HG03378 (cell line): ENCODE data around the gene CACNA1C.
"Not testable (repeated sequence)": the region's sequence is repeated elsewhere in the genome, so short reads cannot be mapped to it uniquely, and the experiment has no call there.

ENCODE experiments used
- ATAC-seq: cut with Tn5 transposase; IDR thresholded peaks from one replicate; pipeline ENCODE4 v1.9.1; 2021; ENCODE audit warnings: mild to moderate bottlenecking, moderate library complexity; ENCODE audit not compliant: unreplicated experiment

The CACNA1C gene

DNA sequence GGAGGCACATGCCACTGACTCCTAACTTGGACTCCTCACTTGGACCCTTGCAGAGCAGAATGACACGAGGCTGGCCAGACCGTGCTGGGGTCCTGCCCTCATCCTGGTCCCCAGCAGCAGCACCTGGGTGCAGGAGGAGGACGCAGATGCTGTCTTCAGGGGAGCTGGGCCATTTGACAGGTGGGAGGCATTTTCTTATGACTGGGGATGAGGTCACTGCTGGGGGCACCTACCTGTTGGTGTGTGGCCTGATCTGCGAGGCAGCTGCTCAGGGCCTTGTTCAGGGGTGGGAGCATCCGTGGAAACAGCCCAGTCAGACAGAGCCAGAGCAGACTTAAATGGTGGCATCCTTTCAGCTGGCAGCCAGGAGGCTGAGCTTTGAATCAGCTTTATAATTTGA lies 57.3 kb downstream of the CACNA1C start:
- ATAC-seq, result no peak

- ATAC-seq, result no peak
Observed at GRCh38 chr12:2110849-2111566, 58.2 kb downstream of the CACNA1C start.

DNA sequence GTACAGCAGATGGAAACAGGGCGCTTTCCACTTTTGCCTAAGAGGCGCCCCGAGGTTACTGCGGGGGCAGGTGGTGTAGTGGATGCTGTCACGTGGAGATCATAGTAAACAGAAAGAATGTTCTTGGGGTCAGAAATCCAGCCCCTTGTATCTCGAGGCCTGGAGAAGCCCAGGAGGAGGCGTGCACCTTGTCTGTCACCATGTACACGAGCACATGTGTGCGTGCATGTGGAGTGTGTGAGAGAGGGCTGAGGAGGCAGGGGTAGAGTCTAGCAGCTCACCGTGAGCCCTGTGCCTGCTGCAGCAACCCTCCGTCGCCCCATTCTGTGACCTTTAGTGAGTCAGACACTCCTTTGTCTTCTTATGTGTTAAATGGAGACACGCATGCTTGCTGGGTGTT lies 59.0 kb downstream of the CACNA1C start:
- ATAC-seq, result no peak

DNA sequence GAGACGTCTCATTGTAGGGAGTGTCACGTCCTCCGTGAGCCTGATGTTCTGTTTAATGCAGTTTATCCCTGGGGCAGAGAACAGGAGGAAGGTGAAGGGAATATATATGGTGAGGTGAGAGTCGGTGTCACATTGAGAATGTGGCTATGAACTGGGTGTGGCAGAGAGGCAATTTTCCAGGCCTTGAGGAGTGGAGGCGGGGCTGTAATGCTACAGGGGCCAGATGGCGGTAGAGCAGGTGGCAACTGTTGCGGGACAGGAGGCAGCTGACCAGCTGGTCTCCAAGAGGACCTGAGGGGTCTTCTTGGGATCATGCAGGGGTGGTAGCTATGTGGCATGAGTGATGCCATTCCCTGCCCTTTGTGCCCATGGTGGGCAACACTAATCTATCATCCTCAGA lies 59.6 kb downstream of the CACNA1C start:
- ATAC-seq, result no peak

DNA sequence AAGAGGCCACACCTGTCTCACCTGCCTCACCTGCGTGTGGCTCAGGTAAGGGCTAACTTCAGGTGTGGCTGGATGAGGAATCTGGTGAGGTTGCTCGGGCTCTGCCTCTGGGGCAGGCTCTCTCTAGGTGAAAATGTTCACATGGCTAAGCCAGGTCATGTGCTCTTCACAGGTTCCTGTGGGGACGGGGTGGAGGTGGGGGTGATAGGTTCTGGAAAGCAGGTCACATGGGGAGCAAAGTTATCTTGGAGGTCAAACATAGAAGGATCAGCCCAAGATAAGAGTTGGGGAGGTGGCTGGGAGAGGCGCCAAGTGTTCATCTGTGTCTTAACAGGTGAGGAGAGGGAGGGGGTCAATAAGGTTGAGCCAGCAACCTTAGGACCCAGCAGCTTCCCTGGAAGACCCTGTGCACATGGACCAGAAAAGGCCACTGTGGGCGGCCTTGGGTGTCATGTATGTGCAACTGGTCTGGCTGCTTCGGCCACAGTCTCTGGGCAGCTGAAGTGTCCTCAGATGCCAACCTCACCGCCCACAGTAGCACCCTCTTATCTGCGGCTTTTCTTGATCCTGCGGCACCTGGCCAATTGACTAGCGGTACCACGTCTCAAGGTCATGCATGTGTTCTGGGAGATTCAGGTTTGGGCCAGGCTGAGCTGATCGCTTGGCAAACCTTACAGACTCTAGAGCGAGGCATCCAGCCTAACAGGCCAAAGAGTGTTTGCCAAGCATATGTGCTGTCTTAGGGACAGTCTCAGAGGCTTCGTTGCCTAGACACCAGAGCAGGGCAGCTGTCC lies 60.5 kb downstream of the CACNA1C start:
- no peak for ATAC-seq

DNA sequence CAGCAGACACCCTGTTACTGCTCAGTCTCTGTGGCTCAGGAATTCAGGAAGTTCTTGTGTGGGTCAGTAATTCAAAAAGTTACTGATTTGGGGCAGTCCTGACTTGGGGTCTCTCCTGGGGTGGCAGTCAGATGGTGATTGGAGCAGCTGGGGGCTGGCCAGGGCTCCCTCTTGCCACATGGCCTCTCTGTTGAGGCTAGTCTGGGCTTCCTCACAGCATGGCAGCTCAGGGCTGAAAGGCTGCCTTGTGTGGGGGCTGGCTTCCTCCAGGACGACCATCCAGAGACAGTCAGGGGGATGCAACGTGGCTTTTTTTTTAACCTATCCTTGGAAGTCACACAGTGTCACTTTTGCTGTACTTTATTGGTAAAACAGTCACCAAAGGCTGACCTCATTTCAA lies 61.3 kb downstream of the CACNA1C start:
- no peak for ATAC-seq

DNA sequence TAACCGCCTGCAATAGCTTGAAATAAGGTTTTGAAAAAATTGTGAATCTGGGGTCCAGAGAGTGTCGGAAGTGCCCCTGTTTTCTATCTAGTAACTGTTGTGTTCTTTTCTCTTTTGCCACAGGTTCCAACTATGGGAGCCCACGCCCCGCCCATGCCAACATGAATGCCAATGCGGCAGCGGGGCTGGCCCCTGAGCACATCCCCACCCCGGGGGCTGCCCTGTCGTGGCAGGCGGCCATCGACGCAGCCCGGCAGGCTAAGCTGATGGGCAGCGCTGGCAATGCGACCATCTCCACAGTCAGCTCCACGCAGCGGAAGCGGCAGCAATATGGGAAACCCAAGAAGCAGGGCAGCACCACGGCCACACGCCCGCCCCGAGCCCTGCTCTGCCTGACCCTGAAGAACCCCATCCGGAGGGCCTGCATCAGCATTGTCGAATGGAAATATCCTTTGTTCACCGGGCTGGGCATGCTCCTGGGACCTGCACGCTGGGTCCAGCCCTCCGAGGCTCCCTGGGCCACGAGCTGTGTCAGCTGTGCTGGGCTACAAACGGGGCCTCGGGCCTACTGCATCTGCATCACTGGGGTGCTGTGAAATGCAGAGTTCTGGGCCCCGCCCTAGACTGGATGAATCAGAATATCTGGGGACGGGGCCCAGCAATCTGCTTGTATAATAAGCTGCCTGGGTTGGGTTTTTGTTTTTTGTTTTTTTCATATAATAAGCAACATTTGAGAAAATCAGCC lies 62.5 kb downstream of the CACNA1C start:
- no peak for ATAC-seq

DNA sequence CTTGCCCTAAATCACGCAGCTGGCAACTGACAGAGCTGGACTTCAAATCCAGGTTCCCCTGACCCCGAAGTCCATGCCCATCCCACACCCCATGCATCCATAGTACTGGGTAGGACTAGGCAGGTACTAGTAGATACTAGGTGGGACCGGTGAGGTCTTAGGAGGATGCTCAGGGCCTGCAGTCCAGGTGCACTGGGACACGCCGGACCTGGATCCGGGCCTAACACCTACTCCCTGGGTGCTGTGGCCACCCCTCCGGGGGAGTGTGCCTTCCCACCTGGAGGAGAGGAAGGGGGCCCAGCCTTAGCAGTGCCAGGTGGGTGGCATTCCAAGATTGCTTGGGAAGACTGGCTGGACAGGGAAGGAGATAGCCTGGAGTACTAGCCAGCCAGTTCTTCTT lies 64.8 kb downstream of the CACNA1C start:
- ATAC-seq, result no peak

DNA sequence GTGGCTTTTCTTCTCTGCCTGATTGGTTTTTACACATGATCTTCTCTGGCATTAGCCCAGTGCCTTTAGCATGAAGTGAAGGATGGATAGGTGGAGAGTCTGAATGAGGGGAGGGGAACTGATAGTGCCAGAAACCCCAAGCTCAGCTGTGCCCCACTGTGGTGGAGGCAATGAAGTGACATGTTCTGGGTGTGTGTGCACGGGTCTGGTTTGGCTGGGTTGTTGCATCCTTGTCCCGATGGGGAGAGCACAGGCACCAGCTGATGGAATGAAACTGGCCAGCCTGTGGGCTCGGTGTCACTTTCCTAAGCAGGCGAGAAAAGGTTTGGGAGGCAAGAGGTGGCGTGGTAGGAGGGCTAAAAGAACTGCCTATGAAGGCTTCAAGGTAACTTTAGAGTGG lies 65.3 kb downstream of the CACNA1C start:
- no peak for ATAC-seq

DNA sequence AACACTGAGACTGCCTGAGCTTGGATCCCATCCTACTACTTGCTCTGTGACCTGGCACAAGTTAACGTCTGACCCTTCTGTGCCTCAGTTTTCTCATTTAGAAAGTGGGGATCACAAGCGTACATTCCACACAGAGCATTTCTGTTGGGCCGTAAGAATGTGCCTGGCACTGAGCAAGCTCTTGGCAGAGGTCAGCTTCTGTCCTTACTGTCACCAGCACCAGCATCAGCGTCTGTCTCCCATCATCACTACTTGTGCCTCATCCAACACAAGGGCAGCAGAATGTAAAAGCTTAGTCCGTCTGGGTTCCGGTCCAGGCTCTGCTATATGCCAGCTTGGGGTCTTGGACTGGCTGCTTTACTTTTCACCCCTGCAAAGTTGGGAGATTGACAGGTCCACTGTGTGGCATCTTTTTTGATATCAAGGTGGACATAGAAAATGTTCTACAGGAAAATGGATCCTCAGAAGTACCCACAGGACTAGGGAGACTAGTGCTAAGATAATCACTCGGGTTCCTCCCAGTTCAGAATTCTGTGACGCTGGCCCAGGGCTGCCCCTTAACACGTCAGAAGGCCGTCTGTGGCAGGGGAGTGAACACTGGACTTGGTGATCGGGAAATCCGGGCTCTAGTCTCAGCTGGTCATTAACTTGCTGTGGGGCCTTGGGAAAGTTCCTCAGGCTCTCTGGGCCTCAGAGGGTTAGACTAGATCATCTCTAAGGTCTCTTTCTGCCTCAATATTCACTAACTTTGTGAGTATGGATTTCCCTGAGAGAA lies 65.9 kb downstream of the CACNA1C start:
- ATAC-seq, result no peak

DNA sequence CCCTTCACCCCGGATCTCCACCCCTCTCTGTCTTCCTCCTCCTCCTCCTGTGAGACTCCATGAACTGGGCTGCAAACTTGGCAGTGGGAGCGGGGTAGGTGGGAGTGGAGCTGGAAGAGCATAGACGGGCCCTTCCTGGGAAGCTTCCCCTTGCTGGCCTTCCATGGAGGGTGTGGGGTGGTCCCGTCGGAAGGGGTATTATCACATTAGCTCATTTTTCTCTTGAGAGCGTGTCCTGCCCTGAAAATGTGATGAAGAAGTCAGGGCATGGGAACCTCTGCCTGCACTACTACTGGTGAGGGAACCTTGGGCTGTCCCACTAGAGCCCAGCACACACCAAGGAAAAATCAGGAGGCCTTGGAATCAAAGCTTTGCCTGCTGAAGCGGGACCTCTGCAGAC lies 66.5 kb downstream of the CACNA1C start:
- no peak for ATAC-seq

- ATAC-seq, result no peak
Observed at GRCh38 chr12:2120982-2121758, 68.4 kb downstream of the CACNA1C start.

DNA sequence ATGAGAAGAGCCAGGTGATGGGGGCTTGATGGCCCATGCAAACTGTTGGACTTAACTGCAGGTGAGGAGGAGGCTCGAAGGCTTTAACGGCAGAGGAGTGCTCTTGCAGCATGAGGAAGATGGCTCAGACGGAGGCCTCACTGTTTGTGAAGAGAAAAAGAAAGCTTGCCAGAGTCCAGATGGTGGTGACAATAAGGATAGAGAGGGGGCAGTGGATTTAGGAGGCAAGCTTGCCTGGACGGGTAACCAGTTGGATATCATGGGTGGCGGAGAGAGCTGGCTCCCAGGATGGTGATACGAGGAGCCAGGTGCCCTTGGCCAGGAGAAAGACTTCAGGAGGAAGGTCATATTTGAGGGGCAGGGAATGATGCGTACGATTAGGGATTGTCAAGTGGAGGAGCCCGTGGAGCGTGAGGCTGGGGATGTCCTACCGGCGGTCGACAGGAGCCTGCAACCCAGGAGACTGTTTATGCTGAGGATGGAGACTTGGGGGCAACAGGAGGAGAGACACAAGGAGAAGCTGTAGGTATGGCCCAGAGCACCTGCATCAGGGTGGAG lies 71.8 kb downstream of the CACNA1C start:
- no peak for ATAC-seq

DNA sequence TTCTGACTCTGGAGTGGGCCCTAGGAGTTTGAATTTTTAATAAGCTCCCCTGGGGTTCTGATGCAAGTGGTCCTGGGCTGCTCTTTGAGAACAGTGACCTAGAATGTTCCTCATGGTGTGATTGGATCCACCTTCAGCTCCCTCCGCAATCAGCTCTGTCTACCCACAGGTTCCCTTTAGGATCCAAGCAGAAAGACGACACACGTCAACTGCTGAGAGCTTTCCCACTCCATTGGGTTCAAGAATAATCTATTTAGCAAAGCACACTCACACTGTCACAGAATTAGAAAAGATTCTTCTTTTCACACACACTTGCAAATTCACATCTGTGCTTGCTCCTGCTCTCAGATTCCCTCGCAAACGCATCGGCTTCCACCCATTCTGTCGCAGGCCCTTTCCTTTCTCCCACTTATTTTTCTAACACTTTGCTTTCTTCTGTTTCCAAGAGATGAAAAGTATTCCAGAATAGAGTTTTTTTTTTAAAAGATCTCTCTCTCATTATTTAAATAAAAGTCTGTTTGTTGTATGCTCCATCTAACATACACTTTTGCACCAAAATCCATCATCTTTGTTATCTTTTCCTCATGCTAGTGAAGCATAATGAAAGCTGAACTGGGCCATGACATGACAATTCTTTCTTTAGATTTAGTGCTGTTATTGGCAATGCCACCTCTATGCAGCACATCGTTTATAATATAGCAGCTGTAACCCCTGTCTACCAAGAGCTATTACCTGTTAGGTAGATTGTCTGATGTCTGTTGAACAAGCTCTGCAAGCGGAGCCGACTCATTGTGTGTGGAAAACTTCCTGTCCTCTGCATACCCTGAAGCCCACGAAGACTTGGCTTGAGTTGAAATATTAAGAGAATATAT lies 73.1 kb downstream of the CACNA1C start:
- ATAC-seq, result no peak

DNA sequence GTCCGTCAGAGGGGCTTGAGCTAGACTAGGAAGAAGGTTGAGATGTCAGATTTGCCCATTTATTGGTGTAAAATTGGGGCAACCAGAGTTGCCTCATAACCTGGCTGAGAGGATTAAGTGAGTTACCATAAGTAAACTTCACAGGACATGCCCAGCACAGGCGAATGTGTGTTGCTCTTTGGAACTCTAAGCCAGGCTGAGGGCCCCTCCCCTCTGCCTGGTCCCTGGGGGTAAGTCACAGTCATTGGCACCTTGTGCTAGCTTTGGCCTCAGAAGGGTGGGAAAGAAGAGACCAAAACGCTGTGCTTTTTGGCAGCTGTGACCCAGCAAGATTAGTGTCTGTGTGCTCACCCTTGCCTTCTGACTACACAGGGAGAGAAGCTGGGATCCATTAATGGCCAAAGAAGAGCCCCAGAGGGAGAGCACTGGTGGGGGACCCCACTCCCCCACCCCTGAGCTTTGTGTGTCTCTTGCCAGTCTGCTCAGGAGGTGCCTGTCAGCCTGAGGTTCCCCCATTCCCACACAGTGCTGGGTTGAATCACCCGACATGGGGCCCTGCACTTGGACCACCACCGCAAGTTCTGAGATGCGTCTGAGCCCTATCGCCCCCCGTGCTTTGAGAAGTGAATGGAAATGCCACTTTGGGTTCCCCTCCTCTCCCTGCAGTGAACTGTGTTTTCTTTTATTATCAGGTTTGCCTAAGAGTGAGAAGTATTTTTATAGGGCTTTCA lies 74.1 kb downstream of the CACNA1C start:
- no peak for ATAC-seq

GRCh38 chr12:2129076-2129475 lies 76.3 kb downstream of the CACNA1C start:
- ATAC-seq, result no peak

DNA sequence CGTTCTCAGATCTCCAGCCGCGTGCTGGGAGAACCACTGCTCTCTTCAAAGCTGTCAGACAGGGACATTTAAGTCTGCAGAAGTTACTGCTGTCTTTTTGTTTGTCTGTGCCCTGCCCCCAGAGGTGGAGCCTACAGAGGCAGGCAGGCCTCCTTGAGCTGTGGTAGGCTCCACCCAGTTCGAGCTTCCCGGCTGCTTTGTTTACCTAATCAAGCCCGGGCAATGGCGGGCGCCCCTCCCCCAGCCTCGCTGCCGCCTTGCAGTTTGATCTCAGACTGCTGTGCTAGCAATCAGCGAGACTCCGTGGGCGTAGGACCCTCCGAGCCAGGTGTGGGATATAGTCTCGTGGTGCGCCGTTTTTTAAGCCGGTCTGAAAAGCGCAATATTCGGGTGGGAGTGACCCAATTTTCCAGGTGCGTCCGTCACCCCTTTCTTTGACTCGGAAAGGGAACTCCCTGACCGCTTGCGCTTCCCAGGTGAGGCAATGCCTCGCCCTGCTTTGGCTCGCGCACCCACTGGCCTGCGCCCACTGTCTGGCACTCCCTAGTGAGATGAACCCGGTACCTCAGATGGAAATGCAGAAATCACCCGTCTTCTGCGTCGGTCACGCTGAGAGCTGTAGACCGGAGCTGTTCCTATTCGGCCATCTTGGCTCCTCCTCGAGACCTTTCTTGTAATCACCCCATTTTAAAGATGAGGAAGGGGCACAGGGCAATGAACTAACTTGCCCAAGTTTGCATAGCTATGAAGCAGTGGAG lies 83.1 kb downstream of the CACNA1C start:
- not testable (repeated sequence) for ATAC-seq

- no peak for ATAC-seq
Observed at GRCh38 chr12:2136901-2137300, 84.1 kb downstream of the CACNA1C start.
